HCT116 (cell line): ENCODE results near the gene DUXB. TPM values are rescaled to one million over a fixed set of nuclear protein-coding genes. Genes with fewer than 3 reads are reported as not detected.

ENCODE experiments used
- ATAC-seq: fragments of 200-7000 bp; cut with Tn5 transposase; 2 replicates; pipeline ENCODE4 v1.9.1; 2020; ENCODE audit warnings: mild to moderate bottlenecking, moderate library complexity
- BruUV-seq: library from RNA; stranded (reverse); fragments of 400-500 nt; replicated peaks from 2 replicates; lab custom pipeline; 2021; lab: Mats Ljungman, UMichigan
- CTCF ChIA-PET: fragments of 300-600 bp; sonication (Branson Sonifier 250); formaldehyde crosslinking; loops from one replicate; lab custom pipeline; 2021; ENCODE audit warnings: antibody characterized with exemption; lab: Charles Lee
- POLR2A ChIA-PET: fragments of 300-600, 350-600 bp; sonication (Branson Sonifier 250); formaldehyde crosslinking; loops from one replicate; lab custom pipeline; 2021; ENCODE audit warnings: antibody characterized with exemption; lab: Charles Lee
- RAD21 ChIA-PET, 2 experiments: fragments of 300-600 bp; sonication (Branson Sonifier 250); formaldehyde crosslinking; loops; one replicate each; lab custom pipeline; 2023; ENCODE audit warnings: low total read pairs in 2 of 2; ENCODE audit not compliant: uncharacterized antibody in 2 of 2, unreplicated experiment in 2 of 2, low non-redundant PET in 1 of 2; lab: Charles Lee
- DNase-seq: peaks from one replicate; pipeline ENCODE4 v3.0.0-alpha.2; 2010; ENCODE audit warnings: low read depth, low spot score
- H2AFZ ChIP-seq: fragments of 200-600 bp; shearing (Covaris generic), sonication (generic); 2 replicates; pipeline ENCODE4 v1.6.1; 2017; ENCODE audit warnings: low read depth, mixed run types, mixed read lengths, antibody characterized with exemption, low read length; ENCODE audit not compliant: poor library complexity, severe bottlenecking
- H3K27ac ChIP-seq: 2 replicates; pipeline ENCODE4 v1.5.1; 2012; ENCODE audit warnings: low read depth, low read length
- H3K27me3 ChIP-seq: fragments of 200-600 bp; sonication (generic); 2 replicates; pipeline ENCODE4 v1.6.1; 2016; ENCODE audit warnings: mixed run types, low read length, mixed read lengths; ENCODE audit not compliant: insufficient read depth
- H3K36me3 ChIP-seq, 2 experiments: fragments of 200-500 bp in 1 of 2; fragments of 200-600 bp in 1 of 2; sonication (Bioruptor generic) in 1 of 2; sonication (generic) in 1 of 2; 2 replicates each; pipeline versions ENCODE4 v1.5.1 to v1.6.1; 2014 to 2016; ENCODE audit warnings: low read length in 2 of 2, inconsistent platforms in 1 of 2, mixed read lengths in 1 of 2, mixed run types in 1 of 2; ENCODE audit not compliant: insufficient read depth in 2 of 2, control insufficient read depth in 1 of 2
- H3K4me1 ChIP-seq, 2 experiments: fragments of 200-600 bp in 1 of 2; sonication (generic) in 1 of 2; 2 replicates each; pipeline versions ENCODE4 v1.5.1 to v1.6.1; 2012 to 2017; ENCODE audit warnings: low read length in 2 of 2, inconsistent platforms in 1 of 2, mild to moderate bottlenecking in 1 of 2, mixed read lengths in 1 of 2, mixed run types in 1 of 2, moderate library complexity in 1 of 2; ENCODE audit not compliant: insufficient read depth in 2 of 2, control insufficient read depth in 1 of 2
- H3K4me2 ChIP-seq: fragments of 200-600 bp; sonication (generic); 2 replicates; pipeline ENCODE4 v1.6.1; 2017; ENCODE audit warnings: mixed run types, low read length, mixed read lengths
- H3K4me3 ChIP-seq, 2 experiments: fragments of 200-600 bp in 1 of 2; sonication (generic) in 1 of 2; replicated peaks in 1 of 2; 2 replicates each; pipeline ENCODE4 v1.5.1; 2011 to 2016; ENCODE audit warnings: low read length in 2 of 2, control low read depth in 1 of 2, low read depth in 1 of 2, mild to moderate bottlenecking in 1 of 2, mixed read lengths in 1 of 2, mixed run types in 1 of 2
- H3K79me2 ChIP-seq: fragments of 200-600 bp; sonication (generic); 2 replicates; pipeline ENCODE4 v1.6.1; 2017; ENCODE audit warnings: mild to moderate bottlenecking, mixed run types, low read length, moderate library complexity, mixed read lengths; ENCODE audit not compliant: insufficient read depth
- H3K9ac ChIP-seq: fragments of 200-600 bp; sonication (generic); 2 replicates; pipeline ENCODE4 v1.6.1; 2016; ENCODE audit warnings: low read length, mixed read lengths
- H3K9me2 ChIP-seq: fragments of 200-600 bp; sonication (generic), shearing (Covaris generic); 2 replicates; pipeline ENCODE4 v1.6.1; 2017; ENCODE audit warnings: mixed run types, mild to moderate bottlenecking, moderate library complexity; ENCODE audit not compliant: insufficient read depth
- H3K9me3 ChIP-seq, 2 experiments: fragments of 200-500 bp in 1 of 2; fragments of 200-600 bp in 1 of 2; sonication (Bioruptor generic) in 1 of 2; sonication (generic) in 1 of 2; 2 replicates each; pipeline ENCODE4 v1.6.1; 2014 to 2017; ENCODE audit warnings: low read length in 2 of 2, mixed read lengths in 2 of 2, inconsistent platforms in 1 of 2, low read depth in 1 of 2, mild to moderate bottlenecking in 1 of 2, mixed run types in 1 of 2, moderate library complexity in 1 of 2; ENCODE audit not compliant: control insufficient read depth in 1 of 2, insufficient read depth in 1 of 2
- H4K20me1 ChIP-seq: fragments of 200-600 bp; sonication (generic), shearing (Covaris generic); 2 replicates; pipeline ENCODE4 v1.6.1; 2017; ENCODE audit warnings: mixed run types, mild to moderate bottlenecking, moderate library complexity; ENCODE audit not compliant: insufficient read depth
- CBX3 ChIP-seq: IDR thresholded peaks from 2 replicates; pipeline ENCODE4 v1.6.1; 2012; ENCODE audit warnings: low read depth
- EZH2 ChIP-seq: fragments of 200-600 bp; sonication (generic); IDR thresholded peaks from 2 replicates; pipeline ENCODE4 v1.6.1; 2017; ENCODE audit warnings: antibody characterized with exemption, mixed run types
- EZH2phosphoT487 ChIP-seq: fragments of 200-600 bp; IDR thresholded peaks from 2 replicates; pipeline ENCODE4 v1.6.1; 2018; ENCODE audit warnings: antibody characterized with exemption, borderline replicate concordance
- POLR2AphosphoS5 ChIP-seq: IDR thresholded peaks from 2 replicates; pipeline ENCODE4 v1.6.1; 2011; ENCODE audit warnings: mild to moderate bottlenecking, low read depth, low read length, moderate library complexity
- REST ChIP-seq: IDR thresholded peaks from 2 replicates; pipeline ENCODE4 v1.6.1; 2012; ENCODE audit warnings: low read depth
- SIN3A ChIP-seq: IDR thresholded peaks from 2 replicates; pipeline ENCODE4 v1.6.1; 2012; ENCODE audit warnings: low read depth
- TCF7L2 ChIP-seq: IDR thresholded peaks from 2 replicates; pipeline ENCODE4 v1.7.0; 2011; ENCODE audit warnings: borderline replicate concordance, inconsistent platforms; ENCODE audit not compliant: insufficient read depth, insufficient read length; ENCODE audit errors: extremely low read depth
- ZFX ChIP-seq: fragments of 450-650 bp; IDR thresholded peaks from 2 replicates; pipeline ENCODE4 v1.6.1; 2017
- intact Hi-C: fragments of 100-400 bp; cut with micrococcal nuclease; formaldehyde crosslinking; loops from 2 replicates; pipeline ENCODE4 v1.10.0; 2022
- total RNA-seq: library from RNA; stranded (reverse); gene quantifications from one replicate; pipeline ENCODE4 v1.2.1, GENCODE V29; 2021; ENCODE audit not compliant: unreplicated experiment

DUXB gene
- total RNA-seq, 1 experiment from 2014 or later = not detected

DNA sequence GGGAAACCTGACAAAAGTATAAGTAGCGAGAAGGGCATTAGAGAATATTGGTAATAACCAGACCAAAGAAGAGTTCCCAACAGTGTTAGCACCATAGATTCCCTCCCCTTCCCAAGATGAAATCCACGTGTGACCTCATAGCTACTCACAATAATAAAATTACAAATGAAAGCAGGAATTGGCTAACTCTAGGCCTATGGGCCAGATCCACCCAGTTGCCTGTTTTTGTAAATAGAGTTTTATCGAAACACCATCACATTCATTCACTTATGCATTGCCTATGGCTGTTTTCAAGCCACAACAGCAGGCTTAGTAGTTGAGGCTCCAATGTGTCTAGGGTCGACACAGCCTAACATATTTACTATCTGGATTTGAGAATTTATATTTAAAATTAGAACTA, 17.2 kb upstream of the DUXB start:
- intact Hi-C loops = no loop called here
- no peaks in the 10 kb centered on the region for H3K36me3 ChIP-seq
- RAD21 ChIA-PET = no interaction called here
- H4K20me1 ChIP-seq = no peaks in the 10 kb centered on the region
- BruUV-seq = no TSS peak
- H3K4me2 ChIP-seq = no peak overlapping the region
- H3K9me3 ChIP-seq = no peaks in the 10 kb centered on the region
- no peak overlapping the region for H3K9ac ChIP-seq
- no peak for TF ChIP-seq REST
- TF ChIP-seq EZH2phosphoT487 = no peak
- TF ChIP-seq CBX3 = no peak
- TF ChIP-seq TCF7L2 = no peak
- TF ChIP-seq SIN3A = no peak
- TF ChIP-seq EZH2 = no peak
- no peak for TF ChIP-seq ZFX
- TF ChIP-seq POLR2AphosphoS5 = no peak
- H3K27me3 ChIP-seq = peaks cover 5% of the 10 kb centered on the region; the same call in 1 of the 2 replicates
- H3K4me3 ChIP-seq = no peak overlapping the region
- no peaks in the 10 kb centered on the region for H3K9me2 ChIP-seq
- POLR2A ChIA-PET = no interaction called here
- no peaks in the 10 kb centered on the region for H3K4me1 ChIP-seq
- ATAC-seq (no peak), DNase-seq (no peak)
- CTCF ChIA-PET = no interaction called here
- no peaks in the 10 kb centered on the region for H3K79me2 ChIP-seq
- H2AFZ ChIP-seq = no peak overlapping the region
- no peak overlapping the region for H3K27ac ChIP-seq
